ENCODE measurements around the gene AMZ1.

DNA sequence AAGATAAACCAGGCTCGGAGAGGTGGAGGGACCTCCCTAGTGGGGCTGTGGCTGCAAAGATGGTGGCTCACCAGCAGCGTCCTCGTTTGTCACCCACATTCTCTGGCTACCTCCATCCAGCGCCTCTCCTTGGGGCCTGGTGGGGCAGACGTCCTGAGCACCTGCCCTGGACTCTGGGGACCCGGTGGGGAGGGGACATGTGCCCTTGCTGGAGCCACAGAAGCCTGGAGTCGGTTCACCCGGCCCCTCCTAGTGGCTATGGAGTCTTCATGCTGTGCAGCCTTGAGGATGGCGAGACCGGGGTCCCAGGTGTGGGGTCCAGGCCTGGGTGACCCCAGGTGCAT, 41.7 kb upstream of the AMZ1 start:
- TF ChIP-seq POLR2AphosphoS5 (IDR thresholded peaks at IDR 0.05) = no peak
- TF ChIP-seq, protein P1, sequence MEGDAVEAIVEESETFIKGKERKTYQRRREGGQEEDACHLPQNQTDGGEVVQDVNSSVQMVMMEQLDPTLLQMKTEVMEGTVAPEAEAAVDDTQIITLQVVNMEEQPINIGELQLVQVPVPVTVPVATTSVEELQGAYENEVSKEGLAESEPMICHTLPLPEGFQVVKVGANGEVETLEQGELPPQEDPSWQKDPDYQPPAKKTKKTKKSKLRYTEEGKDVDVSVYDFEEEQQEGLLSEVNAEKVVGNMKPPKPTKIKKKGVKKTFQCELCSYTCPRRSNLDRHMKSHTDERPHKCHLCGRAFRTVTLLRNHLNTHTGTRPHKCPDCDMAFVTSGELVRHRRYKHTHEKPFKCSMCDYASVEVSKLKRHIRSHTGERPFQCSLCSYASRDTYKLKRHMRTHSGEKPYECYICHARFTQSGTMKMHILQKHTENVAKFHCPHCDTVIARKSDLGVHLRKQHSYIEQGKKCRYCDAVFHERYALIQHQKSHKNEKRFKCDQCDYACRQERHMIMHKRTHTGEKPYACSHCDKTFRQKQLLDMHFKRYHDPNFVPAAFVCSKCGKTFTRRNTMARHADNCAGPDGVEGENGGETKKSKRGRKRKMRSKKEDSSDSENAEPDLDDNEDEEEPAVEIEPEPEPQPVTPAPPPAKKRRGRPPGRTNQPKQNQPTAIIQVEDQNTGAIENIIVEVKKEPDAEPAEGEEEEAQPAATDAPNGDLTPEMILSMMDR (IDR thresholded peaks at IDR 0.05 in 8 of 11, conservative IDR thresholded peaks at IDR 0.05 in 3 of 11) = no peak
- TF ChIP-seq POLR2A (IDR thresholded peaks at IDR 0.05) = no peak

Data from spleen (tissue), 7 donors.